Inflammatory macrophage treated with lipopolysaccharide for 1 hour (primary cell): Measurements from ENCODE around the gene ATG12.
"Not testable (repeated sequence)": the region's sequence is repeated elsewhere in the genome, so short reads cannot be mapped to it uniquely, and the experiment has no call there.

ENCODE experiments used
- DNase-seq, 2 donors: peaks; one replicate each; pipeline ENCODE4 v3.0.0-alpha.2; 2020 to 2022

Gene ATG12

DNA sequence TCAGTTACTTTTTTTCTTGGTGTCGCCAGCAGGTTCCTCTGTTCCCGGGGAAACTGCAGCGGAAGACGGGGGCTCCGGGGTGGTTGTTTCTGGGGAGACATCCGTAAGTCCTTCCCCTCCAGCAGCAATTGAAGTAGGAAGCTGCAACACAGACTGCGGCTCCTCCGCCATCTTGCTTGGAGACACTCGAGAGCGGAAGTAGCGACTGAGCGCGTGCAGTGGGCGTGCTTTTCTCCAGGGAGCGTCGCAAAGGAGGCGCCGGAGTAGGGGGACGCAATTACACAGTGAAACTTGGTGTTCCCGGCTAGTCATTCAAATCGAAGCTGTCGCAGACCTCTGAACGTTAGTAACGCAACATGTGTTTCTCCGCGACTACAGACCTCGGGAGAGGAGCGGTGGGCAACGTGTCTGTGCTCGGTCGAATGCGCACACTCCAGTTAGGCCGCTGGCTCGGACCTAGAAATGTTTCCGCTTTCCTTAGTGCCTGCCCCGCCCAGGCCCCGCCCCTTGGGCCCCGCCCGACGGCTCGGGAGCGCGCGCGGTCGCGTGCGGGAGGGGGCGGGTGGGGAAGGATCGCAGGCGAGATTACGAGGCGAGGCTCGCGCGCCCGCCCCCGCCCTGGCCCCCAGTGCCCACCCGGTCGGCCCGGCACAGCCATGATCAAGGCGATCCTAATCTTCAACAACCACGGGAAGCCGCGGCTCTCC lies at the start of gene ATG12, which contains the start of gene AP3S1:
Gene ATG12, minus strand, starts transcription at position 184 of the 707 bp plus-strand sequence. Its CDS starts 13 bp downstream, at position 171.
Gene AP3S1, plus strand, starts transcription at position 554 of the 707 bp plus-strand sequence. Its CDS starts 103 bp downstream, at position 657.
- peak; percentile 93 to 94 for DNase-seq

DNA sequence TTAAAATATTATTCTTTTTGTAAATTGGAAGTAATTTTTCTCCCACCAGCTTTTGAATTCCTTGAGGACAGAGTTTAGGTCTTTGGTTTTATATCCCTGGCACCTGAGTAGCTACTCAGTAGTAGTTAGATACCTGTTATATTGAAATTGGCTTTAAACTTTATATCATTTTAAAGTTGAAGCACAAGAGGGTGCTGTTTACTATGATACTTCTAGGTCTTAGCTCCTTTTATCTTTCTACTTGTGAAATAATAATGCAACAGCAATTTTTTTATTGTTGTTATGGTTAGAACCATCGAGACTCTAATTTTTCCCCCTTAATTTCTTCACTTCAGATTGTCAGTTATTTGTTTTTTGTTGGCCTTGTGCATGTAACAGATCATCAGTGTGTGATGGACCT lies 46.7 kb upstream of the ATG12 start:
- DNase-seq = peak in 1 of 2 donors; percentile 5

DNA sequence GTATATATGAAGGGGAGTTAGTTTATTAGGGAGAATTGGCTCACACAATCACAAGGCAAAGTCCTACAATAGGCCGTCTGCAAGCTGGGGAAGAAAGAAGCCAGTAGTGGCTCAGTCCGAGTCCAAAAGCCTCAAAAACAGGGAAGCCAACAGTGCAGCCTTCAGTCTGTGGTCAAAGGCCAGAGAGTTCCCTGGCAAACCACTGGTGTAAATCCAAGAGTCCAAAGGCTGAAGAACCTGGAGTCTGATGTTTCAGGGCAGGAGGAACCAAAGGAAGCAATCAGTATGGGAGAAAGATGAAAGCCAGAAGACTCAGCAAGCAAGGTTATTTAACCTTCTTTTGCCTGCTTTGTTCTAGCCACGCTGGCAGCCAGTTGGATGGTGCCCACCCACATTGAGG lies 43.8 kb upstream of the ATG12 start:
- DNase-seq = not testable (repeated sequence)

DNA sequence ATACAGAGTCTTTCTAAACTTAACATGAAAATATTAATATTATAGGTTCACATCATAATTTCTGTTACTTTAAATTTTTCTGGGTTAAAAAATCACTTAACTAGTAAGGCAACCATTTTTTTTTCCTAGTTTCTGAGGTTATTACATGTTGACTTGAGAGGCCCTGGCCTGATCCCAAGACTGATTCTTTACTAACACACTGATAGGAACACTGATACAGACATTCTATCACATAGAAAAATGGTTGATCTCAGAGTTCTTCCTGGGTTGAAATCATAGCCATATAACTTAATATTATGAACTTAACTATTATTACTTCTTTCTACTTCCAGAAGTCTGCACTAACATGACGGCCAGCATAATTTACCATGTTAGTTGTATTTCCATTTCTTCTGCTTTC lies 43.3 kb upstream of the ATG12 start:
- no peak for DNase-seq

DNA sequence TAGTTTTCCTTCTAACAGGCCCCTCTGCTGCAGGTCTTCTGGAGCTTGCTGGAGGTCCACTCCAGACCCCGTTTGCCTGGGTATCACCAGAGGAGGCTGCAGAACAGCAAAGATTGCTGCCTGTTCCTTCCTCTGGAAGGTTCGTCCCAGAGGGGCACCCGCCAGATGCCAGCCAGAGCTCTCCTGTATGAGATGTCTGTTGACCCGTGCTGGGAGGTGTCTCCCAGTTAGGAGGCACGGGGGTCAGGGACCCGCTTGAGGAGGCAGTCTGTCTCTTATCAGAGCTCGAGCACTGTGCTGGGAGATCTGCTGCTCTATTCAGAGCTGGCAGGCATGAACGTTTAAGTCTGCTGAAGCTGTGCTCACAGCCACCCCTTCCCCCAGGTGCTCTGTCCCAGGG lies 41.1 kb upstream of the ATG12 start:
- DNase-seq = not testable (repeated sequence)

DNA sequence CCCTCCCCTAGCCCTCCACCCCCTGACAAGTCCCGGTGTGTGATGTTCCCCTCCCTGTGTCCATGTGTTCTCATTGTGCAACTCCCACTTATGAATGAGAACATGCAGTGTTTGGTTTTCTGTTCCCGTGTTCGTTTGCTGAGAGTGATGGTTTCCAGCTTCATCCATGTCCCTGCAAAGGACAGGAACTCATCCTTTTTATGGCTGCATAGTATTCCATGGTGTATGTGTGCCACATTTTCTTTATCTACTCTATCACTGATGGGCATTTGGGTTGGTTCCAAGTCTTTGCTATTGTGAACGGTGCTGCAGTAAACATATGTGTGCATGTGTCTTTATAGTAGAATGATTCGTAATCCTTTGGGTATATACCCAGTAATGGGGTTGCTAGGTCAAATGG lies 36.0 kb upstream of the ATG12 start:
- DNase-seq = not testable (repeated sequence)

DNA sequence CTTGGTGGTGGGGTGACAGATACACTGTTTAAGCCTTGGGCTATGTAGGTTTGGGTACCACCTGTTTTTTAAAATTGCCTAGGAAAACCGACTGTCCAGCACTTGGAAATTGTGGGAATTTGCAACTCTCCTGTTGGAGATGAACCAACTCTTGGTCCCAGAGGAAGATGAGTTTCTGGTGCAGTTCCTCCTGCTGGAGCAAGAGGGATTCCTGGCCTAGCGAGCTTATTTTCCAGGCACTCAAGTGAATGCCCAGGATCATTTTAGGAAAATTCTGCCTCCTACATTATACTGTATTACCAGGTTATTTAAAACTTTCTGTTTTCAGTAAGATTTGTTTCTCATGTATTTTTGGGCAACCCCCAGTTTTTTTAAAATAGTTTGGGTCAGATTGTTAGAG lies 34.1 kb upstream of the ATG12 start:
- DNase-seq = no peak

DNA sequence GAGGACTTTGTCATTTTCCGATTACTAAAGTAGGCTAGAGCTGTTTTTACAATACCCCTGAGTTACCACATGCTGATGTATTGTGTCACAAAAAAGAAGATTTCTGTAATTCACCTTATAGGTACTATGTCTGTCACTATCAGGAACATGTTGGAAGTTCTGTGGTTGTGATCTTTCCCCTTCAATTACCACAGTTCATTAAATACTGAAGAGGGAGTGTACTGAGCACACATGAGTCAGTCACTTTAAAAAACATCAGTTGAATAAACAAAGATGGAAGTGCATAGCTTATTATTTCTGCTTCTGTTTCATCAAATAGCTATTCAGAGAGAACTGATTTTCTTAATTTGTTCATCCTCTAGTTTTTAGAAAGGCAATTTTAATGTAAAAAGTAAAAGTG lies 32.0 kb upstream of the ATG12 start:
- no peak for DNase-seq

DNA sequence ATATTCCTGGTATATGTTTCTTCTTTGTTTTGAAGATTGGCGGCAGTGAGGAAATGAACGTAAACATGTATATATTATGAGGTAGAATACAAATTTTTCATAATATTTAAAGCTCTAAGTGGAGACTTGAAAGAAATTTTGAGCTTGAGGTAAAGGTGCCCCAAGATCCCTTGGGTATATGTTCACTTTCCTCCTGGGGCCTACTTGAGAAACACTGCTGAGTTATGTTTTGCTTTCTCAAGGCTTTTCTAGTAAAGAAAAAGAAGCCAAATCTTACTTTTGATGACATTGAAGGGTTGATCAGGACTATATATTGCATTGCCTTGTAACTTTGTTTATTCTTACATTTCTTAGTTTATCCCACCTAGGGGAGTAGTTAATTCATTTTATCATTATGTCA lies 31.1 kb upstream of the ATG12 start:
- no peak for DNase-seq

DNA sequence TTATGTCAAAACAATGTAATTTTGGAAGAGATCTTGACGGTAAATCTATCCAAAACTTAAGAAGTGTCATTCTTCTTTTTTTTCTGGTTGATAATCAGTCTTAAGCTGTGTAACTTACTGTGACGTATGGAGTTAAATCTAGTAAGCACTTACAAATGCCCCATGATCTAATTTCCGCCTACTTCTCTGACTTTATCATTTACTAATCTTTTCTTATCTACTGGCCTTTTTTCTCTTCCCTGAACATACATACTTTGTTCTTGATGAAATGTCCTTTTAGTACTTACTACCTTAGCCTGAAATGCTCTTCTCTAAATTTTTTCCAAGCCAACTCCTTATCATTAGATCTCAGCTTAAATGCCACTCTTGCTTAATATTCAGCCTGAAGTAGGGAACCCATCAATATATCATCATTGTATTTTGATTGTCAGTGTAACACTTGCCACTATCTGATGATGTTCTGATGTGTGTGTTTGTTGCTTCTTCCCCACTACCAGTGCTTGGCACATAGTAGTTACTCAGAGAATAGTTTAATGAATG lies 28.0 kb upstream of the ATG12 start:
- DNase-seq = no peak

DNA sequence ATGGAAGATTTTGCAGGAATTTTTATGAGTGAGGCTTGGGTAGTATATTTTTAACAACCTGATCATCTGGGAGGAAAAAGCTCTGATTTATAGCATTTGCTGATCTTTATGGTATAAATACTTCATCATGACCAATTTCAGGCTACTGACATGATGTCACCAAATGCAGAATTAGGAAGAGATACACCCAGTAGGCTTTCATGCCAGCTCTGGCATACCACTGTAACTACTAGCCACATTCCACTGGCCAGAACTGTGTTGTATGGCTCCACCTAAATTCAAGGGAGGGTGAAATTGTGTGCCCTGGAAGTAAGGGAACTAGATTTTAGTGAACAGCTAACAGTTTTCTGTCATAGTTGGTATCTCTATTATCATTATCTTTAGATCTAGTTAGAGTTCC lies 18.0 kb upstream of the ATG12 start:
- no peak for DNase-seq

DNA sequence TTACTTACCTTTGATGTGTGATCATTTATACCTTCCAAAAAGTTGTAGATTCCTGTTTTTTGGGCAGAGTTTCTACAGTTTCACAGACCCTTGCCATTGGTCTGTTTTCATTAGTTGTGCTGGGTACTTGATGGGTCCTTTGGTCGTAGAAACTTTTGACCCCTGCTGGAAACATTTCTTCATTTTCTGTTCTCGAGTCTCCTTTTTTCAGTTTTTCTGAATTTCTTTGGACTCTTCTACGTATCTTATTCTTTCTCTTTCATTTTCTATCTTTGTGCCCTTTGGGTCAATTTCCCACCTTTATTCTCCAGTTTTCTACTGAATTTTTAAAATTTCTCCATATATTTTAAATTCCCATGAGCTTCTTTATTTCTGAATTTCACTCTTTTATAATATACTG lies 17.0 kb upstream of the ATG12 start:
- DNase-seq = no peak

DNA sequence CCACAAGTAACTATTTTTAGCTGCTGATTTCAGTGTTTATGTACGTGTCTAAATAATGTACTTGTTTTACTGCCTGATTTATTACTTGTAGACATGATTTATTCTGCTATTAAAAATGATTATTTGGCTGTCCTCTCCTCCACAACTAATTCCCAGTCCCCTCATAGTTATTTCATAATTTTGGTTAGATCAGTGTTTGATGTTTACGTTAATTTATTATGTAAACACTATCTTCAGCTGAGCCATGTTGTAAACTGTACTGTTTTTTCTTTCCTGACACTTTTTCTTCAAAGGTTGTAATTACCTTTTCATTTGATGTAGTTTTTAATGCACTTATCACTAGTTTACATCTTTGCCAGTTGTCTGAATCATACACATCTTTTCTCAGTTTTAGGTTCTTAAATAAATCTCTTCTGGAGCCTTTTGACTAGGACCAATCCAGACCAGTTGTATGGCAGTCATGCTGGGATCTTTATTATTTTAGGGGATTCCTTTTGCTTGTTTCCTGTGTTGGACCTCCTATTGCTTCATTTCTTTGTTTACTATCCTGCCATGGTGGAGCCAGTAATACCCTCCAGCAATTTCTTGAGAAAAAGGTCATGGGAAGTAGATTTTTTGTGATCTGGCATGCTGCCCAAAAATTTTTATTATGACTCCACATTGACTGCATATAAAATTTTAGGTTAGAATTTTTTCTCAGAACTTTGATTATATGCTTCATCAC lies 16.4 kb upstream of the ATG12 start:
- DNase-seq = no peak

DNA sequence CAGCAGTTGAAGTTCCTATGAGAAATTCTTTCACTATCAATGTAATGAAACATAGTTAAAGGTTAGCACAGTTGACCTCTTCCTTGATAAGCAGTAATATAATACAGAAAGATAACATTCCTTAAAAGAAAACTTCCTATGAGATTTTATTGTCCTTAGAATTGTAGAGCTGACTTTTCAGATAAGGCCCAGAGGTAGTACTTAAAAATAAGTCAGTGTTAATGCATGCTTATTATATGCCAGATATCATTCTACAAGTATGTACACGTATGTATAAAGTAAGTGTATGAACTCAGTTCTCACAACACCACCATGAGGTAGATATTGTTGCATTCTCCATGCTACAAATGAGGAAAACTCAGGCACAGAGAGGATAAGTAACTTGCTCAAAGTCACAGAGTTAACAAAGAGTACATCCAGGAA lies 15.7 kb upstream of the ATG12 start:
- DNase-seq = no peak

DNA sequence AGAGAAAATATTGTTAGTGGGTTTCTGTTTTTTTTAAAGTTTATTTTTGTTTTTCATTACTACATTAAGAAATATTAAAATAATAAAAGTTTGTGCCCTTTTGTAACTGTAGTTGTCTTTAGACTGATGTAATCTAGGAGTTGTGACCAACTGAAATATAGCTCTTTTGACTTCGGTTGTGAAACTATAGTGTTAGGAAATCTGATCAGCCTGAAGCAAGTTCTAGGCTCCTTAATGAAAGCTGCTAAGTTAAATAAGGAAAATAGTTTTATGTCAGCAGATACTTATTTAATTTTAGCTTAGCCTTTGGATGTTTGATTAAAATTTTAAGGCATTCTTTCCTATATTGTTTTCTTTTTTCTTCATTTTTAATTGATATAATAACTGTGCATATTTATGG lies 14.6 kb upstream of the ATG12 start:
- peak; percentile 58 to 73 for DNase-seq

DNA sequence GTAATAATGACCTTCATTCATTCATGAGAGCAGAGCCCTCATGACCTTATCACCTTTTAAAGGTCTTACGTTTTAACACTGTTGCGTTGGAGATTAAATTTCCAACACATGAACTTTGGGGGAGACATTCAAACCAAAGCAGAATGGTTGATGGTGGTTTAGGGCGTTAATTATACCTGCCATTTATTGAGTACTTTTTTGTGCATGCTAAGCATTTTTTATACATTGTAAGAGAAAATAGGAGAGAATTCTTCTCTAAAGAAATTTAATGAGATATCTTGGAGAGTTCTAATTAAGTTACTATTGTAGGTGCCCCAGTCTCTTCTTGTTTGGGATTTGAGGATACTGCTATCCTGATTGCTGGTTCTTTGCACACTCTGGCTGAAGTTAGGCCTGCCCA lies 12.8 kb upstream of the ATG12 start:
- no peak for DNase-seq

DNA sequence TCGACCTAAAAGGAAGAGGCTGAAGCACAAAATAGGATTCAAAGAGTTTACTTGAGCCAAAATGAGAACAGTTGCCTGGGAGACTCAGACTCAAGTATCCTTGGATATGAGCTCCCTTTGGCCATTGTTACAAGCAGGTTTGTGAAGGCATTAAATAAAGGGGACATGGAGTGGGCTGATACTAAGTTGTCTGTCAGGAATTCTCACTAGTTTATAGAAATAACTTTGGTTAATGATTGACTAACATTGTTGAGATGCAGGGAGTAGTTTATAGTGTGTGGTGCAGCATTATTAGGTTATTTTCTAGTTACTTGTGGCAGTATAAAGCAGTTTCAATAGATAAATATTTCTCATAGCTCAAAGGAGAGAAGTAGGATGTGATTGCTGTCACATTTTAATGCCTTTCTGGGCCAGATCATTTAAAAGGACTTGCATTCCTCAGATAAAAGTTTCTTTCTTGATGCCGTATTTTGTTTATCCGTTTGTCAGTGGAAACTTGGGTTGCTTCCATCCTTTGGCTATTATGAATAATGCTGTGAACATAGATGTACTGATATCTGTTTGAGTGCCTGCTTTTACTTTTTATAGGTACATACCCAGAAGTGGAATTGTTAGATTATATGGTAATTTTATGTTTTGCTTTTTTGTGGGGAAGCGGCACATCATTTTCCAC lies 9.5 kb upstream of the ATG12 start:
- DNase-seq = no peak

DNA sequence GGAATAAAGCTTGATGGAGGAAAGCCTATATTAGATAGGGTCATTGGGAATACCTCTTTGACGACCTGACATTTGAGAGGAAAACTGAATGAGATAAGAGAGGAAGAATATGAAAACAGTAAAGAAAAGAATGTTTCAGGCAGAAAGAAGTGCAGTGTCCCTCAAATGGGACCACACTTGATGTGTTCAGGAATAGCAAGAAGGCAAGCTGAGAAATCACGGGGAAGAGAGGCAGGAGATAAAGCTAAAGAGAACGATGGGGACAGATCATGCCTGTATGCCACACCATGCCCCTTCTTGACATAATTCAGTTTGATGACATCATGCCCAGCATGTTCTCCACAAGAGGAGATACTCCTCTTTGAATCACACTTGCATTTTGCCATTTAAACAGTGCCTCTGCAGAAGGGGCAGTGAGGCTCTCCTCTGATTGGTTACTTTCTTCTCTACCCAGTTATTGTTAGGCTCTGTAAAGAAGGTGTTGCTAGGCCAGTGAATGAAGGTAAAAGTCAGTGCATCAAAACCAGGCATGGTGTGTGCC lies 8.0 kb upstream of the ATG12 start:
- DNase-seq = no peak

DNA sequence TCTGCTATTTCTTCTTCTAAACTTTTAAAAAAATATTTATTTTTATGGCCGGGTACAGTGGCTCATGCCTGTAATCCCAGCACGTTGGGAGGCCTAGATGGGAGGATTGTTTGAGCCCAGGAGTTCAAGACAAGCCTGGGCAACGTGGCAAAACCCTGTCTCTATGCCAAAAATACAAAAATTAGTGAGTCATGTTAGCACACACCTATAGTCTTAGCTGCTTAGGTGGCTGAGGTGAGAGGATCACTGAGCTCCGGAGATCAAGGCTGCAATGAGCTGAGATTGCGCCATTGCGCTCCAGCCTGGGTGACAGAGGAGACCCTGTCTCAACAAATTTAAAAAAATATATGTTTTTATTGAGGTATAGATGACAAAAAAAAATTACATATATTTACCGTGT lies 5.9 kb upstream of the ATG12 start:
- DNase-seq = no peak

DNA sequence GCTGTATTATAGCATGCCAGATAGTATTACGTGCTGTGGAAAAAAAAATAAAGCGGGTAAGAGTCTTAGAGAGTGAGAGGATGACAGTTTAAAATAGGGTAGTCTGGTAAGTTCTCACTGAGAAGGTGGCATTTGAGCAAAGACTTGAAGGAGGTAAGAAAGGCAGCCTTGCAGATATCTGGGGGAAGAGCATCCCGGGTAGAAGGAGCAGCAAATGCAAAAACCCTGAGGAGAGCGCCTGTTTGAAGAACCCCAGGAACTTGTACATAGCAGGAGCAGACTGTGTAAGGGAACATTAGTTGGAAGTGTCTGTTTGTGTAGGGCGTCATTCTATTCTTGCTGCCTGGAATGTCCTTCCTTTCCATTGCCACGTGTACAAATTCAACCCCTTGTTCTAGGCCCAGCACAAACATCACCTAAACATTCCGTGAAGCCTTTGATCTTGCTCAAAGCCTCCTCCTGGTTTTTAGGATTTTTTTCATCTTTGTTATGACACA lies 3.0 kb upstream of the ATG12 start:
- DNase-seq = no peak

DNA sequence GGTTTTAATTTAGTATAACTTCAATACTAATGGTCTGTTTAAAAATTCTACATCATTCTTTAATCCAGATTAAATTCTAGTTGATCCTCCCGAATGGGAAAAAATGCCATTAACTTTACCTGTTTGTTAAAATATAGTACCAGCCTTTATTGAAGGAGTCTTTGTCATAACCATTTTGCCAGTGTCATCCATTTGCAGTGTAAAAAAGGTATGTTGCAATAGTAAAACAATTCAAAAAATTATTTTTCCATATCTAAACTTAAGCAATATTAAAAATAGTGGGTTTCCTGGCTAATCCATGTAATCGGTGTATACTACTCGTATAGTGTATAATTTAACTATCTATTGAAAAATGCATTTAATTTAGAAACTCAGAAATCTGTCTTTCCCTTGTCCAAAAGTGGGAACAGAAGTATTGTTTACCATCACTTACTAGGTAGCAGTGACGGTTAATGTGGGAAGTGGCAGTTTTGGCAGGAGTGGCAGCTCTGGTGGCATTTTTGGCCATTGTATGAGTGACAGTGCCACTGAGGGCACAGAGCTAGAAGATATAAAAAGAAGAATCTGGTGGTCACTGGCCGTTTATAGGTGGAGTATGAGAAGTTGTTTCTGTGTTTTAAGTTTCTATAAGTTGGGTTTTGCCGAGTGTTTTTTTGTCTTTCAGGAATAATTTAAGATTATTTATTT lies 2.2 kb upstream of the ATG12 start:
- no peak for DNase-seq

DNA sequence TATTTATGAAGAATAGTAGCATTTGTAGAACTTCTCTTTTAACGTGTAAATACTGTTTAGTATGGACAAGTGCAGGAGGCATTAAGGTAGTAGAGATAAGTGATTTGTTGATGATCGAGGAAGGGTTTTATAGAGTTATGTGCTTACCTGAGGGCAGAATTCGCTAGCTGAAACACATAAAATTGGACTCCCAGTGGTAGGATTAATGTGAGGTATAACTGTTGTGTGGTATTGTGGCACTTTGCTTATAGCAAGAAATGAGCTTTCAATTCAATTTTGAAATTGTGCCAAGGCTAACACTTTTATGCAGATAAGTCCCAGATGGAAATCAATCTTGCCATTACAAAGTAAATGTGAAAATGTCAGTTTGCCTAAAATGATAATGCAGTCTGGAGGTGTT lies 1.6 kb upstream of the ATG12 start:
- no peak for DNase-seq
